Vagina (tissue), 2 donors: ENCODE data around the gene ZDHHC5. TPM values are rescaled to one million over a fixed set of nuclear protein-coding genes. Genes with fewer than 3 reads are reported as not detected.
A peak's percentile ranks its signal among the peaks of the same experiment; 100 is the strongest.

ENCODE experiments used
- DNase-seq, 2 donors: peaks; one replicate each; pipeline ENCODE4 v3.0.0-alpha.2; 2017; ENCODE audit errors: extremely low spot score in 2 of 2
- H3K27ac ChIP-seq: fragments of 200-600 bp; sonication (generic); one replicate; pipeline ENCODE4 v1.5.1; 2019
- H3K27me3 ChIP-seq: fragments of 200-600 bp; sonication (generic); one replicate; pipeline ENCODE4 v1.5.1; 2019
- H3K36me3 ChIP-seq, 2 donors: fragments of 200-600 bp; sonication (generic); one replicate each; pipeline ENCODE4 v1.5.1; 2017 to 2019
- H3K4me1 ChIP-seq: fragments of 200-600 bp; sonication (generic); one replicate; pipeline ENCODE4 v1.5.1; 2019
- H3K4me3 ChIP-seq, 2 donors: fragments of 200-600 bp; sonication (generic); 1 replicate in 1 of 2; 2 replicates in 1 of 2; pipeline ENCODE4 v1.5.1; 2016 to 2019
- H3K9me3 ChIP-seq: fragments of 200-600 bp; sonication (generic); one replicate; pipeline ENCODE4 v1.5.1; 2019
- POLR2A ChIP-seq, 2 donors: fragments of 450-650 bp; IDR thresholded peaks; one replicate each; pipeline ENCODE4 v1.6.1; 2017; ENCODE audit warnings: antibody characterized with exemption in 2 of 2, mild to moderate bottlenecking in 2 of 2, moderate library complexity in 2 of 2
- POLR2AphosphoS5 ChIP-seq, 2 donors: sonication (generic); formaldehyde crosslinking; IDR thresholded peaks; one replicate each; pipeline ENCODE4 v1.9.0; 2017; ENCODE audit warnings: antibody characterized with exemption in 2 of 2, mild to moderate bottlenecking in 2 of 2, low read depth in 1 of 2; ENCODE audit not compliant: insufficient read depth in 1 of 2
- intact Hi-C: fragments of 100-400 bp; cut with DNase I; formaldehyde crosslinking; loops from one replicate; pipeline ENCODE4 v1.15.1; 2023
- total RNA-seq: library from RNA; depleted of rRNA; stranded (reverse); fragments of >200 nt; gene quantifications from one replicate; pipeline ENCODE4 v1.2.3, GENCODE V29; 2016
- TF ChIP-seq, protein P1 (sequence below), 3 experiments: fragments of 450-650 bp in 2 of 3; fragments of 200-600 bp in 1 of 3; sonication (generic) in 1 of 3; IDR thresholded peaks; one replicate each; pipeline ENCODE4 v1.5.1; 2017 to 2019; ENCODE audit warnings: antibody characterized with exemption in 3 of 3, mild to moderate bottlenecking in 2 of 3, moderate library complexity in 2 of 3

Gene ZDHHC5, protein sequence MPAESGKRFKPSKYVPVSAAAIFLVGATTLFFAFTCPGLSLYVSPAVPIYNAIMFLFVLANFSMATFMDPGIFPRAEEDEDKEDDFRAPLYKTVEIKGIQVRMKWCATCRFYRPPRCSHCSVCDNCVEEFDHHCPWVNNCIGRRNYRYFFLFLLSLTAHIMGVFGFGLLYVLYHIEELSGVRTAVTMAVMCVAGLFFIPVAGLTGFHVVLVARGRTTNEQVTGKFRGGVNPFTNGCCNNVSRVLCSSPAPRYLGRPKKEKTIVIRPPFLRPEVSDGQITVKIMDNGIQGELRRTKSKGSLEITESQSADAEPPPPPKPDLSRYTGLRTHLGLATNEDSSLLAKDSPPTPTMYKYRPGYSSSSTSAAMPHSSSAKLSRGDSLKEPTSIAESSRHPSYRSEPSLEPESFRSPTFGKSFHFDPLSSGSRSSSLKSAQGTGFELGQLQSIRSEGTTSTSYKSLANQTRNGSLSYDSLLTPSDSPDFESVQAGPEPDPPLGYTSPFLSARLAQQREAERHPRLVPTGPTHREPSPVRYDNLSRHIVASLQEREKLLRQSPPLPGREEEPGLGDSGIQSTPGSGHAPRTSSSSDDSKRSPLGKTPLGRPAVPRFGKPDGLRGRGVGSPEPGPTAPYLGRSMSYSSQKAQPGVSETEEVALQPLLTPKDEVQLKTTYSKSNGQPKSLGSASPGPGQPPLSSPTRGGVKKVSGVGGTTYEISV
- 46.2 TPM for total RNA-seq

DNA sequence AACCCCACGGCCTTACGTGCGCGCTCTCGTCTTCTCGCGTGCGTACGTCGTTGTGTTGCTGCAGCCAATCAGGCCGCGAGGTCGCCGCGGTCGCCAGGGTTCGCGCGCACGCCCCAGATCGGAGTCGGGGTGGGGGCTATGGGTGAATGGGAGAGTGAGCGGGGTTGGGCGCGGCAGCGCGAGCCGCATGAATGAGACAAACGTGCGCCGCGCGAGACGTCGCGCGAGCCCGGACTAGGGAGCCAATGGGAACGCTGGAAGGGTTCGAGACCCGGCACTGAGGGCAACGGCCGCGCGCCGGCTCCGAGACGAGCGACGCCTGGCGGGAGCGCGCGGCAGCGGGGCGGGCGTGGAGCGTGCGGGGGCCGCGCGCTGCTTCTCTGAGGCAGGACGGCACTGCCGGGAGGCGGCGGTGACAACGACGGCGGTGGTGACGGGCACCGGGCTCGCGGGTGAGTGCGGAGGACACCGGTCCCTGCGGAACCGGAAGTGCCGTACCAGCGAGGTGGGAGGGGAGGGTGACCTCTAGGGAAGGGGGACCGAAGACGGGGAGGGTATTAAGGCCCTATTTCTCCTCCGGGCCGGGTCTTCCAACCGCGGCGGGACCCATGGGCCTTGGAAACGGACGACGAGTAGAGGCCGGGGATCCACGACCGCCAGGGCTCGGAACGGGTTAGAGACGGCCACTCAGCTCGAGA is at the start of gene ZDHHC5:
ZDHHC5 (plus strand) TSS at position 379 of the 698 bp plus-strand sequence. CDS start 4,977 bp downstream, outside the sequence.
- Histone ChIP-seq H3K27ac (peak within 1 kb of the TSS; percentile 98), H3K4me3 (peak within 1 kb of the TSS; percentile 92 to 99), H3K9me3 (no peaks in the 10 kb centered on the region), H3K36me3 (peaks cover 0 to 11% of the 10 kb centered on the region in 2 donors), H3K27me3 (no peaks in the 10 kb centered on the region), H3K4me1 (peaks cover 43% of the 10 kb centered on the region)
- TF ChIP-seq POLR2A (IDR thresholded peaks at IDR 0.05), result peak in 1 of 2 donors; percentile 51
- TF ChIP-seq, protein P1, sequence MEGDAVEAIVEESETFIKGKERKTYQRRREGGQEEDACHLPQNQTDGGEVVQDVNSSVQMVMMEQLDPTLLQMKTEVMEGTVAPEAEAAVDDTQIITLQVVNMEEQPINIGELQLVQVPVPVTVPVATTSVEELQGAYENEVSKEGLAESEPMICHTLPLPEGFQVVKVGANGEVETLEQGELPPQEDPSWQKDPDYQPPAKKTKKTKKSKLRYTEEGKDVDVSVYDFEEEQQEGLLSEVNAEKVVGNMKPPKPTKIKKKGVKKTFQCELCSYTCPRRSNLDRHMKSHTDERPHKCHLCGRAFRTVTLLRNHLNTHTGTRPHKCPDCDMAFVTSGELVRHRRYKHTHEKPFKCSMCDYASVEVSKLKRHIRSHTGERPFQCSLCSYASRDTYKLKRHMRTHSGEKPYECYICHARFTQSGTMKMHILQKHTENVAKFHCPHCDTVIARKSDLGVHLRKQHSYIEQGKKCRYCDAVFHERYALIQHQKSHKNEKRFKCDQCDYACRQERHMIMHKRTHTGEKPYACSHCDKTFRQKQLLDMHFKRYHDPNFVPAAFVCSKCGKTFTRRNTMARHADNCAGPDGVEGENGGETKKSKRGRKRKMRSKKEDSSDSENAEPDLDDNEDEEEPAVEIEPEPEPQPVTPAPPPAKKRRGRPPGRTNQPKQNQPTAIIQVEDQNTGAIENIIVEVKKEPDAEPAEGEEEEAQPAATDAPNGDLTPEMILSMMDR (IDR thresholded peaks at IDR 0.05), result peak; percentile 46 to 54 (median 49)
- TF ChIP-seq POLR2AphosphoS5 (IDR thresholded peaks at IDR 0.05; ENCODE audit: insufficient read depth in 1 of 2, low read depth in 1 of 2), result peak in 1 of 2 donors; percentile 76
- intact Hi-C loops, result no loop called here
- DNase-seq, result peak; percentile 98 to 100

DNA sequence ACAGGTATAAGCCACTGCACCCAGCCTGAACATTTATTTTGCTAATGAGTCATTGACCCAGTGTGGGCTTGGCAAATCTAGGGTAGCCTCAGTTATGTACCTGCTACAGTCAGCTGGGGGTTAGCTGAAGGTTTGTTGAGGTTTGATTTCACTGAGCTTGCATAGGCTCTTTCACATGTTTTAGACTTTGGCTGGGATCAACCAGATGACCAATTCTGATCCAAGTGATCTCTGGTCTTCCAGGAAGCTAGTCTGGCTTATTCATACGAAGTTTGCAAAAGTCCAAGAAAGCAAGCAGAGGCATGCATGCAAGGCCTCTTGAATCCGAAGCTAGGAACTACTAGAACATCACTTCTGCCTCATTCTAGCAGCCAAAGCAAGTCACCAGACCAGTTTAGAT is 49.5 kb upstream of the ZDHHC5 start:
- Histone ChIP-seq H3K4me3 (no peak overlapping the region), H3K4me1 (no peaks in the 10 kb centered on the region), H3K27me3 (no peaks in the 10 kb centered on the region), H3K9me3 (no peaks in the 10 kb centered on the region), H3K27ac (no peak overlapping the region), H3K36me3 (peaks cover 0 to 18% of the 10 kb centered on the region in 2 donors)
- TF ChIP-seq POLR2A (IDR thresholded peaks at IDR 0.05), result no peak
- TF ChIP-seq POLR2AphosphoS5 (IDR thresholded peaks at IDR 0.05; ENCODE audit: insufficient read depth in 1 of 2, low read depth in 1 of 2), result no peak
- TF ChIP-seq, protein P1 (IDR thresholded peaks at IDR 0.05), result no peak
- intact Hi-C loops, result no loop called here
- no peak for DNase-seq

DNA sequence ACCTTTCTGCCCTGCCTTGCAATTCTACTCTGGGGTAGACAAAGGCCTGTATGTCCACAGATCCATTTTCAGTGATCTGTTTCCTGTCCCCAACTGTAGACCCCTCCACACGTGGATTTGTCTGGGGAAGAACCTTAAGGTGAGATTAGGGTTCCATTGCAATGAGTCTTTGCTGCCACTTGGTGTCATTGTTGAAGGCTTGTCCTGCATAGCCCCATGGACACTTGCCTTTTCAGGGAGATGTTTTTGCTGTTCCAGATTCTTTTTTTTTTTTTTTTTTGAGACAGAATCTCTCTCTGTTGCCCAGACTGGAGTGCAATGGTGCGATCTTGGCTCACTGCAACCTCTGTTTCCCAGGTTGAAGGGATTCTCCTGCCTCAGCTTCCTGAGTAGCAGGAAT is 48.6 kb upstream of the ZDHHC5 start:
- peaks cover 0 to 9% of the 10 kb centered on the region in 2 donors for H3K36me3 ChIP-seq
- no peaks in the 10 kb centered on the region for H3K9me3 ChIP-seq
- H3K27me3 ChIP-seq, result no peaks in the 10 kb centered on the region
- no peak overlapping the region for H3K4me3 ChIP-seq
- DNase-seq, result no peak
- intact Hi-C loops, result no loop called here
- H3K27ac ChIP-seq, result no peak overlapping the region
- H3K4me1 ChIP-seq, result no peaks in the 10 kb centered on the region
- TF ChIP-seq POLR2AphosphoS5 (IDR thresholded peaks at IDR 0.05; ENCODE audit: insufficient read depth in 1 of 2, low read depth in 1 of 2) (no peak), POLR2A (IDR thresholded peaks at IDR 0.05) (no peak)
- TF ChIP-seq, protein P1 (IDR thresholded peaks at IDR 0.05), result no peak

DNA sequence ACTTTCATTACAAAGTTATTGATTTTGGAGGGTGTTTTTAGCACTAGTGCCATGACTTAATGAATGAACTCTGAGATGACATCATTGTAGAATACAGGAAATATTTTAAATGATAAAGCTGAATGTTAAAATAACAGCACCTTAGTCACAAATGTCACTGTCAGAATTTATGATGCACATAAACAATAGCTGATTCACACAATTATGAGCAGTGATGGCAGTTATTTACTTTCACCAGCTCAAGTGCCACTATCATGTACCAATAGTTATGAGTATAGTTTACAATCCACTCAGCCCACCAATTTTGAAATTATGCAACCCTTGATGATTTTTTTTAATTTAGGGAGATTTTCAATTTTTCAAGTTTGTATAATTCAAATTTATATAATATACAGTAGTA is 47.4 kb upstream of the ZDHHC5 start:
- no peak for TF ChIP-seq POLR2A (IDR thresholded peaks at IDR 0.05)
- TF ChIP-seq, protein P1 (IDR thresholded peaks at IDR 0.05), result no peak
- no peak for TF ChIP-seq POLR2AphosphoS5 (IDR thresholded peaks at IDR 0.05; ENCODE audit: insufficient read depth in 1 of 2, low read depth in 1 of 2)
- intact Hi-C loops, result no loop called here
- no peak for DNase-seq

More for the DNA sequence above, 47.4 kb upstream of the ZDHHC5 start:
- H3K4me1 ChIP-seq, result no peaks in the 10 kb centered on the region
- H3K36me3 ChIP-seq, result no peaks in the 10 kb centered on the region
- no peak overlapping the region for H3K27ac ChIP-seq
- H3K9me3 ChIP-seq, result no peaks in the 10 kb centered on the region
- no peaks in the 10 kb centered on the region for H3K27me3 ChIP-seq
- H3K4me3 ChIP-seq, result no peak overlapping the region
